Calu3 (cell line): Measurements from ENCODE around the gene PITPNM3. TPM values are rescaled to one million over a fixed set of nuclear protein-coding genes. Genes with fewer than 3 reads are reported as not detected.

Experiments used
- BruUV-seq: library from RNA; stranded (reverse); fragments of 400-500 nt; replicated peaks from 2 replicates; lab custom pipeline; 2021; lab: Mats Ljungman, UMichigan
- CTCF ChIA-PET: fragments of 300-600 bp; sonication (Branson Sonifier 250); formaldehyde crosslinking; loops from one replicate; lab custom pipeline; 2022; ENCODE audit warnings: antibody characterized with exemption; lab: Charles Lee
- DNase-seq: peaks from one replicate; pipeline ENCODE4 v3.0.0; 2022
- H3K27ac Mint-ChIP-seq: one replicate; pipeline ENCODE4 v1.8.0; 2022; ENCODE audit warnings: mixed read lengths; ENCODE audit not compliant: unreplicated experiment
- H3K27me3 Mint-ChIP-seq: one replicate; pipeline ENCODE4 v1.8.0; 2022; ENCODE audit warnings: mixed read lengths; ENCODE audit not compliant: unreplicated experiment
- H3K36me3 Mint-ChIP-seq: one replicate; pipeline ENCODE4 v1.8.0; 2022; ENCODE audit warnings: mild to moderate bottlenecking, moderate library complexity, mixed read lengths; ENCODE audit not compliant: insufficient read depth, unreplicated experiment
- H3K4me1 Mint-ChIP-seq: one replicate; pipeline ENCODE4 v1.8.0; 2022; ENCODE audit warnings: mild to moderate bottlenecking, low read depth, mixed read lengths; ENCODE audit not compliant: unreplicated experiment
- H3K4me3 Mint-ChIP-seq: one replicate; pipeline ENCODE4 v1.8.0; 2022; ENCODE audit warnings: mild to moderate bottlenecking, low read depth, moderate library complexity, mixed read lengths; ENCODE audit not compliant: unreplicated experiment
- H3K9me3 Mint-ChIP-seq: one replicate; pipeline ENCODE4 v1.8.0; 2022; ENCODE audit warnings: low read depth, mixed read lengths; ENCODE audit not compliant: unreplicated experiment
- CTCF ChIP-seq: fragments of 200-600 bp; IDR thresholded peaks from one replicate; pipeline ENCODE4 v1.8.0; 2022; ENCODE audit warnings: antibody characterized with exemption; ENCODE audit not compliant: unreplicated experiment
- intact Hi-C: fragments of 100-400 bp; cut with micrococcal nuclease; formaldehyde crosslinking; loops from one replicate; pipeline ENCODE4 v1.10.0; 2022; ENCODE audit not compliant: unreplicated experiment
- total RNA-seq: library from RNA; stranded (reverse); gene quantifications from 2 replicates; pipeline ENCODE4 v1.2.3, GENCODE V29; 2022

The PITPNM3 gene
- total RNA-seq, 1 experiment from 2014 or later: 10.7 TPM

DNA sequence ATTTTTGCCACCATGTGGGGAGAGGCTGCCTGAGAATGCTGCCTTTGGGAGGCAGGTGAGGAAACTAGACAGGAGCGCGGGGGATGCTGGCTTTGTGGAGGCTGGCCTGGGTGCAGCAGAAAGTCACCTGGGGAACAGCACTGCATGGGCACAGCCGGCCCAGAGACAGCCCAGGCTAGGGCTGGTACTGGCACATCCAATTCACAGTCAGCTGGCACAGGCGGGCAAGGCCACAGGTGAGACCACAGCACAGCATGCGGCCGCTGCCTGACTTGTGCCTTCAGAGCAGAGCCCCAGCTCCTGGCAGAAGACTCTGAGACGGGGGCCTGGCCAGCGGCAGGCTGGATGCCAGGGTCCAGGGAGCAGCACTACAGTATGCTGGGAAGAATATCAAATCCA lies 16.6 kb upstream of the PITPNM3 start:
- H3K27ac Mint-ChIP-seq: no peak overlapping the region
- H3K4me3 Mint-ChIP-seq: no peak overlapping the region
- H3K4me1 Mint-ChIP-seq: peaks cover 12% of the 10 kb centered on the region
- no peaks in the 10 kb centered on the region for H3K9me3 Mint-ChIP-seq
- no peak for DNase-seq
- CTCF ChIA-PET: interaction anchor here (0.7 kb wide), 1 partner anchor 281 kb away, joined by 3 read pairs; no protein-coding TSS in a partner anchor
- BruUV-seq: no TSS peak
- intact Hi-C loops: no loop called here
- TF ChIP-seq CTCF: no peak
- peaks cover 8% of the 10 kb centered on the region for H3K36me3 Mint-ChIP-seq
- H3K27me3 Mint-ChIP-seq: no peaks in the 10 kb centered on the region

GRCh38 chr17:6571452-6571781 lies 15.1 kb upstream of the PITPNM3 start:
- H3K9me3 Mint-ChIP-seq: no peaks in the 10 kb centered on the region
- H3K4me1 Mint-ChIP-seq: peaks cover 12% of the 10 kb centered on the region
- H3K27me3 Mint-ChIP-seq: no peaks in the 10 kb centered on the region
- CTCF ChIA-PET: no interaction called here
- BruUV-seq: no TSS peak
- intact Hi-C loops: no loop called here
- H3K27ac Mint-ChIP-seq: no peak overlapping the region
- no peak for DNase-seq
- no peak for TF ChIP-seq CTCF
- no peaks in the 10 kb centered on the region for H3K36me3 Mint-ChIP-seq
- no peak overlapping the region for H3K4me3 Mint-ChIP-seq

GRCh38 chr17:6570731-6571451 lies 14.5 kb upstream of the PITPNM3 start:
- Mint-ChIP-seq H3K4me3 (no peak overlapping the region), H3K4me1 (peaks cover 11% of the 10 kb centered on the region), H3K9me3 (no peaks in the 10 kb centered on the region), H3K36me3 (no peaks in the 10 kb centered on the region), H3K27ac (no peak overlapping the region), H3K27me3 (no peaks in the 10 kb centered on the region)
- DNase-seq: no peak
- no peak for TF ChIP-seq CTCF
- CTCF ChIA-PET: no interaction called here
- intact Hi-C loops: no loop called here
- no TSS peak for BruUV-seq

DNA sequence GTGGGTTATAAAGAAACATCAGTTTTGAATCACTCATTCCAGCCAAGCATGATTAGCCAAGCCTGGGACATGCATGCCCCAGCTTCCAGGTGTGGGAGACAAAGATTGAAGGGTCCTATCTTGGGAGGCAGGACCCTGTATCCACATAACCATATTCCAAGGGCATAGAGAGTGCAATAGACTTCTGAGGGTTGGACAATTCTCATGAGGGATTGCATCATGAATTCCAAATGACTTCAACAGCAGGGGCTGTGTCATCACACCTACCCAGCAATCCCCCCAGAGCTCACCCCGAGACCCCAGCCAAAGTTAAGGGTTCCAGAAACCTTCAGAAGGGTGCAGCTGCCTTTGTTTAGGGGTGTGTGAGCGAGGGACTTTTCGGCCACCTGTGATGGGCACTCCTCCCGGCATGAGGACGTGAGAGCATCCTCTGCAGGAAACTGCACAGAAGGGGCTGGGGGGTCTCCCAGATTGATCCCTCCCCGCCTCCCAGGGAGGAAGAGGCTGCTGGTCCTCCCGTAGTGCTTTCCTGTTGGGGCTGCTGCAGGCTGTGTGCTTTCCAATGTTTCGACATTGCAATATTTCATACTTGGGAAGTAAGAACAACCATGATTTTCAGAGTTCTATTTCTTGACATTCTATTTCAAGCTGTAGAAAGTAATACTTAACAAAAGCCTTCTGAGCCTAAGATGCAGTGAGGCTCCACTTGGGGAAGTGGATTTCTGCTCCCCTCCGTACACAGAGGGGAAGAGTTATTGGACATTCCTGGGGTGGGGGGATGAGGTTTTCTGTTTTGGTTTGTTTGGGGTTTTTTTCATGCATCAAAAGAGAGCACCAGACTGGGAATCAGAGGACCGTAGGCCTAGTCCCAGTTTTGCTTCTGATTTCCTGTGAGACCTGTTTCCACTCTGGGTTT lies 13.3 kb upstream of the PITPNM3 start:
- CTCF ChIA-PET: no interaction called here

More for the DNA sequence above, 13.3 kb upstream of the PITPNM3 start:
- Mint-ChIP-seq H3K27me3 (no peaks in the 10 kb centered on the region), H3K9me3 (no peaks in the 10 kb centered on the region), H3K4me1 (no peaks in the 10 kb centered on the region), H3K36me3 (no peaks in the 10 kb centered on the region), H3K4me3 (no peak overlapping the region), H3K27ac (no peak overlapping the region)
- no peak for DNase-seq
- no peak for TF ChIP-seq CTCF
- intact Hi-C loops: no loop called here
- BruUV-seq: no TSS peak
